ENCODE data around the gene C7orf33.

GRCh38 chr7:148621563-148621962 is 31.0 kb downstream of the C7orf33 start:
- TF ChIP-seq CTCF (IDR thresholded peaks at IDR 0.05) (no peak), POLR2A (IDR thresholded peaks at IDR 0.05) (no peak)
